ENCODE results near the gene HM13. TPM values are rescaled to one million over a fixed set of nuclear protein-coding genes. Genes with fewer than 3 reads are reported as not detected.

The HM13 gene
- total and polyA plus RNA-seq, 2 of the 13 experiments (the other 11 are each of a cell fraction or from before 2014, with no cell fraction given), result 118 to 243 TPM

GRCh38 chr20:31548820-31549512 lies 34.7 kb downstream of the HM13 start (continued):
- TF ChIP-seq, protein P1, sequence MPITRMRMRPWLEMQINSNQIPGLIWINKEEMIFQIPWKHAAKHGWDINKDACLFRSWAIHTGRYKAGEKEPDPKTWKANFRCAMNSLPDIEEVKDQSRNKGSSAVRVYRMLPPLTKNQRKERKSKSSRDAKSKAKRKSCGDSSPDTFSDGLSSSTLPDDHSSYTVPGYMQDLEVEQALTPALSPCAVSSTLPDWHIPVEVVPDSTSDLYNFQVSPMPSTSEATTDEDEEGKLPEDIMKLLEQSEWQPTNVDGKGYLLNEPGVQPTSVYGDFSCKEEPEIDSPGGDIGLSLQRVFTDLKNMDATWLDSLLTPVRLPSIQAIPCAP (CRISPR knock-in tag; IDR thresholded peaks at IDR 0.05; ENCODE audit: low read depth), result no peak
- TF ChIP-seq, protein P2, sequence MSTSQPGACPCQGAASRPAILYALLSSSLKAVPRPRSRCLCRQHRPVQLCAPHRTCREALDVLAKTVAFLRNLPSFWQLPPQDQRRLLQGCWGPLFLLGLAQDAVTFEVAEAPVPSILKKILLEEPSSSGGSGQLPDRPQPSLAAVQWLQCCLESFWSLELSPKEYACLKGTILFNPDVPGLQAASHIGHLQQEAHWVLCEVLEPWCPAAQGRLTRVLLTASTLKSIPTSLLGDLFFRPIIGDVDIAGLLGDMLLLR (CRISPR knock-in tag; IDR thresholded peaks at IDR 0.05), result no peak
- TF ChIP-seq TAF1 (CRISPR knock-in tag; IDR thresholded peaks at IDR 0.05), result peak; percentile 0; the same call in 1 of the 2 replicates
- TF ChIP-seq ZC3H13 (CRISPR knock-in tag; IDR thresholded peaks at IDR 0.05), result peak; percentile 75
- TF ChIP-seq ZNF777 (CRISPR knock-in tag; IDR thresholded peaks at IDR 0.05), result no peak
- TF ChIP-seq TEAD3 (CRISPR knock-in tag; optimal IDR thresholded peaks at IDR 0.05; ENCODE audit: borderline replicate concordance), result no peak
- no peak for TF ChIP-seq XRCC5 (optimal IDR thresholded peaks at IDR 0.05; ENCODE audit: low read length)
- TF ChIP-seq MXI1 (IDR thresholded peaks at IDR 0.05; ENCODE audit: borderline replicate concordance, low read depth, low read length), result 0 out of 3 replicates have a peak, but pooled peaks have one; percentile 17
- peak; percentile 76 for TF ChIP-seq AGO2 (optimal IDR thresholded peaks at IDR 0.05; ENCODE audit: low read depth, low read length)
- TF ChIP-seq RBM22 (optimal IDR thresholded peaks at IDR 0.05; ENCODE audit: low read length), result peak; percentile 47
- TF ChIP-seq ZNF232 (CRISPR knock-in tag; IDR thresholded peaks at IDR 0.05; ENCODE audit: borderline replicate concordance), result no peak
- TF ChIP-seq, protein P3, sequence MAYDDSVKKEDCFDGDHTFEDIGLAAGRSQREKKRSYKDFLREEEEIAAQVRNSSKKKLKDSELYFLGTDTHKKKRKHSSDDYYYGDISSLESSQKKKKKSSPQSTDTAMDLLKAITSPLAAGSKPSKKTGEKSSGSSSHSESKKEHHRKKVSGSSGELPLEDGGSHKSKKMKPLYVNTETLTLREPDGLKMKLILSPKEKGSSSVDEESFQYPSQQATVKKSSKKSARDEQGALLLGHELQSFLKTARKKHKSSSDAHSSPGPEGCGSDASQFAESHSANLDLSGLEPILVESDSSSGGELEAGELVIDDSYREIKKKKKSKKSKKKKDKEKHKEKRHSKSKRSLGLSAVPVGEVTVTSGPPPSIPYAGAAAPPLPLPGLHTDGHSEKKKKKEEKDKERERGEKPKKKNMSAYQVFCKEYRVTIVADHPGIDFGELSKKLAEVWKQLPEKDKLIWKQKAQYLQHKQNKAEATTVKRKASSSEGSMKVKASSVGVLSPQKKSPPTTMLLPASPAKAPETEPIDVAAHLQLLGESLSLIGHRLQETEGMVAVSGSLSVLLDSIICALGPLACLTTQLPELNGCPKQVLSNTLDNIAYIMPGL (CRISPR knock-in tag; IDR thresholded peaks at IDR 0.05; ENCODE audit: borderline replicate concordance in 1 of 2, low read depth in 1 of 2), result 0 out of 4 replicates have a peak, but pooled peaks of 1 of the 2 experiments have one; percentile 16
- no peak for TF ChIP-seq REST (IDR thresholded peaks at IDR 0.05; ENCODE audit: borderline replicate concordance in 1 of 2, low read depth in 1 of 2, low read length in 2 of 2)
- TF ChIP-seq ZFP62 (CRISPR knock-in tag; IDR thresholded peaks at IDR 0.05), result no peak
- no peak for TF ChIP-seq ISL2 (CRISPR knock-in tag; IDR thresholded peaks at IDR 0.05)
- TF ChIP-seq KLF11 (CRISPR knock-in tag; IDR thresholded peaks at IDR 0.05), result no peak
- TF ChIP-seq ZFX (CRISPR knock-in tag; IDR thresholded peaks at IDR 0.05; ENCODE audit: low read depth), result no peak
- TF ChIP-seq, protein P4, sequence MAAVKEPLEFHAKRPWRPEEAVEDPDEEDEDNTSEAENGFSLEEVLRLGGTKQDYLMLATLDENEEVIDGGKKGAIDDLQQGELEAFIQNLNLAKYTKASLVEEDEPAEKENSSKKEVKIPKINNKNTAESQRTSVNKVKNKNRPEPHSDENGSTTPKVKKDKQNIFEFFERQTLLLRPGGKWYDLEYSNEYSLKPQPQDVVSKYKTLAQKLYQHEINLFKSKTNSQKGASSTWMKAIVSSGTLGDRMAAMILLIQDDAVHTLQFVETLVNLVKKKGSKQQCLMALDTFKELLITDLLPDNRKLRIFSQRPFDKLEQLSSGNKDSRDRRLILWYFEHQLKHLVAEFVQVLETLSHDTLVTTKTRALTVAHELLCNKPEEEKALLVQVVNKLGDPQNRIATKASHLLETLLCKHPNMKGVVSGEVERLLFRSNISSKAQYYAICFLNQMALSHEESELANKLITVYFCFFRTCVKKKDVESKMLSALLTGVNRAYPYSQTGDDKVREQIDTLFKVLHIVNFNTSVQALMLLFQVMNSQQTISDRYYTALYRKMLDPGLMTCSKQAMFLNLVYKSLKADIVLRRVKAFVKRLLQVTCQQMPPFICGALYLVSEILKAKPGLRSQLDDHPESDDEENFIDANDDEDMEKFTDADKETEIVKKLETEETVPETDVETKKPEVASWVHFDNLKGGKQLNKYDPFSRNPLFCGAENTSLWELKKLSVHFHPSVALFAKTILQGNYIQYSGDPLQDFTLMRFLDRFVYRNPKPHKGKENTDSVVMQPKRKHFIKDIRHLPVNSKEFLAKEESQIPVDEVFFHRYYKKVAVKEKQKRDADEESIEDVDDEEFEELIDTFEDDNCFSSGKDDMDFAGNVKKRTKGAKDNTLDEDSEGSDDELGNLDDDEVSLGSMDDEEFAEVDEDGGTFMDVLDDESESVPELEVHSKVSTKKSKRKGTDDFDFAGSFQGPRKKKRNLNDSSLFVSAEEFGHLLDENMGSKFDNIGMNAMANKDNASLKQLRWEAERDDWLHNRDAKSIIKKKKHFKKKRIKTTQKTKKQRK (IDR thresholded peaks at IDR 0.05; ENCODE audit: low read length), result no peak

Data from HepG2 (cell line).